ENCODE measurements around the gene LMBR1.
A peak's percentile ranks its signal among the peaks of the same experiment; 100 is the strongest.
"Not testable (repeated sequence)": the region's sequence is repeated elsewhere in the genome, so short reads cannot be mapped to it uniquely, and the experiment has no call there.

LMBR1 gene

GRCh38 chr7:156759579-156760202 lies 133.3 kb downstream of the LMBR1 start:
- no peak for DNase-seq (ENCODE audit: low read depth in 2 of 2)

DNA sequence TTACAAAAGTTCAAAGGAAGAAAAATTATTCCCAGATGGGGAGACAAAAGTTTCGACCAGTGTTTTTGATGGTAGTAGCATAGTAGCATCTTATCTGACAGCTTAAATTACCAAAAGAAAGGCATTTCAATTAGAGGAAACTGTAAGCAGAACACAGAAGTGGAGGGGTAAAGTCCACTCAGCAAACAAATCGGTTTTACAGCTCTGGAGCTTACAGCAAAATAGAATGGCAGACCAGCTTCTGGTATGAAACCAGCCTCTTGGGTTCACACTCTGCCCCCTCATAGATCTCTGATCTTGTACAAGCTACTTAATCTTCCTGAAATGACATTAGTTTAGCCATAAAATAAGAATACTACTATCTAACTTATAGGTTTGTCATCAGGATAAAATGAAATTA lies 133.8 kb downstream of the LMBR1 start:
- DNase-seq (ENCODE audit: low read depth in 2 of 2), result no peak

- DNase-seq (ENCODE audit: low read depth in 2 of 2), result no peak
These were observed 138.8 kb downstream of the LMBR1 start for GRCh38 chr7:156754201-156754600.

- DNase-seq (ENCODE audit: low read depth in 2 of 2), result no peak
These were observed 139.4 kb downstream of the LMBR1 start for GRCh38 chr7:156753630-156754029.

DNA sequence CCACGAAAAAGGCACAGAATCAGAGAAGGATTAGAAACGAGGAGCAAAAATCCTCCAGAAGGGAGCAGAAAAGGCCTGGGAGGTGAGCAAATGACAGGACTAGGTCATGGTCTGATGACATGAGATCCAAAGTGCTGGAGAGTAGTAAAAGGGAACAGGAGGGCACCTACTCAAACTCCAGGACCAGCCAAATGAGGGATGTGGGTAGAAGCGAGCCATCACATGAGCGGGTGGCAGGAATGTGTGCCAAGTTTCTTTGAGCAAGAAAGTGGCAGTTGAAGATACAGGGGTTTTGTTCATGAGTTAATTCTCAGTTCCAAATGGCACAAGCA lies 139.8 kb downstream of the LMBR1 start:
- no peak for DNase-seq (ENCODE audit: low read depth in 2 of 2)

GRCh38 chr7:156752367-156753228 lies 140.4 kb downstream of the LMBR1 start:
- no peak for DNase-seq (ENCODE audit: low read depth in 2 of 2)

DNA sequence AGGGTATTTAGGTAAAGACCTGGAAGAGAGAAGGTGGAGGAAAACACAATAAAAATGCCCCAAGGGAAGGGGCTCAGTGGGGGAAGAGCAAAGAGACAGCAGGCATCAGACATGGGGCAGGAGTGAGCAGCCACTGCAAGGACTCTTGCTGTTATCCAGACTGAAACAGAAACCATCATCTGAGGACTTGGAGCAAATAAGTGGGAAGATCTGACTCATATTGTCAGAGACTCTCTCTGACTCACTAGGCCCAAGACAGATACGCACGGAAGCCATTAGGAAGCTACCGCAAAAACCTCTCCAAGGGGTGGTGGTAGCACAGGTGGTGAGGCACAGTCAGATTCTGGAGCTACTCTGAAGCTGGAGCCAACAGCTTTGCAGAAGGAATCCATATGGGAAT lies 141.7 kb downstream of the LMBR1 start:
- DNase-seq (ENCODE audit: low read depth in 2 of 2), result peak; percentile 40 to 49

DNA sequence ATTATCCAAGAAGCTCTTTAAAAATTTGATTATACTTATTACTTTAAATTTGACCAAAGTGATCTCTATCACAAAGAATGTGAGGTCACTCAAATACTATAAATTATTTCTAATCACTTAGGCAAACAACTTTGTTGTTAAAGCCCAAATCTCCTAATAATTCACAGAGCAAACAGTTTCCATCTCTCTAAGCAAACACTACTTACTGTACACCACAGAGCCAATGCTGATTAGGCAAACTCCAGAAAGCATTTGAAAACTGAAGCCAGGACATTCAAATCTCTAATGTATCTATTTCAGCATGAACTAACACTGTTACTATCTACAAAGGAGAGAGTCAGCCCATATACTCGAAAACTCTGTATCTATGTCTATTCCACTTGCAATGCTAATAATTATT lies 145.3 kb downstream of the LMBR1 start:
- DNase-seq (ENCODE audit: low read depth in 2 of 2), result no peak

DNA sequence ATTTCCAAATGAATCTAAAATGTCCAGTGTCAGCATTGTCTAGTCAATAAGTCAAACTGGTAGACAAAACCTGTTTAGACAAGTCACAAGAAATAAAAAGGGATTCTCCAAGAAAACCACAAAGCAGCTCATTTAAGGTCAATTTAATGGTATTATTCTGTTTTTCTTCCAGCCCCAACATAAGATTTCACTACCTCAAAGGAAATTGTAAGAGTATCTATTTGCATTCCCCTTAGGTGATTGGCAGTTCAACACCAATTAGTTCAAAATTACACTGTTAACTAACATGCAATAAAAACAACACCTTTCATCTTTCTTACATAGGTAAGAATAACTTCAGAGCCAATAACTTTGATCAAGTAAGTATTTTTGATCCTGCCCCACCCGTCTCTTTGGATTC lies 146.1 kb downstream of the LMBR1 start:
- DNase-seq (ENCODE audit: low read depth in 2 of 2), result no peak

DNA sequence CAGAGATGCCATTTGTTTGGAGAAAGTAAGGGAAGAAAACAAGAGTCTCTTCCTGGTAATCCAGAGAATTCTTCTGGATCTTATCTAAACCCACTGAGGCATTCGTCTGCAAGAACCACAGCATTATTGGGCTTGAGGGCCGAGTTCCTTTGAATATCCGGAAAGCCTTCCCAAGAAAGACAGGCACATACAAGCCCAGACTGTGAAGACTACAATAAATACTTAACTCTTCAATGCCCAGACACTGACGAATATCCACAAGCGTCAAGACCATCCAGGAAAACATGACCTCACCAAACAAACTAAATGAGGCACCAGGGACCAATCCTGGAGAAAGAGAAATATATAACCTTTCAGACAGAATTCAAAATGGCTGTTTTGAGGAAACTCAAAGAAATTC lies 153.4 kb downstream of the LMBR1 start:
- DNase-seq (ENCODE audit: low read depth in 2 of 2), result no peak

DNA sequence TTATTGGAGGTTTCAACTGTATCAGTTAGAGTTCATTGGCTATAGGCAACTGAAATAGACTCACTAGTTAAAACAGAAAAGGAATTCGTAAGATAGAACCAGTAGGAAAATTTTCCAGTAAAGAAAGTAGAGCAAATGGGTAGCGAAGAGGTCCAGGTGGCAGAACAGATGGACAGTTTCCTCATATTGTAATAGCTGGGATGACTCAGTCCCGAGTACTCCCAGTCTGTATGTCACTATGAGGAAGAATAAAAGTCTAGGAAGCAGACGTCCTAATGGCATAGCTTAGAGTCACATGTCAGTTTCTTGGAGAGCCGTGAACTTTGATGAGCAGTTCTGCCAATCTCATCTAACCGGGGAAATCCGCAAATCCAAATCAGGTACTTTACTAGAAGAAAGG lies 157.1 kb downstream of the LMBR1 start:
- DNase-seq (ENCODE audit: low read depth in 2 of 2), result no peak

DNA sequence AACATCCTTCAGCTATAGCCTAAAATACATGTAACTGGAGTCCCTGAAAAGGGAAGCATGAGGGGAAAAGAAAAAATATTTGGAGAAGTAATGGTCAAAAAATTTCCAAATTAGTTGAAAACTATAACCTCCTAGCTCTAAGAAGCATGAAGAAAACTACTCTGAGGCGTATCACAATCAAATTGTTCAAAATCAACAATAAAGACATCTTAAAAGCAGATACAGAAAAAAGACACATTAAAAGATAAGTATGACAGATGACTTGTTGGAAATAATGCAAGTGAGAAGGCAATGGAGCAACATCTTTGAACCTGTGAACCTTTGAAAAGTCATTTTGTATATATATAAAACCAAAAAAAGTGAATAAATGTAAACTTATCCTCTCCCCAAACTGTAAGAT lies 159.3 kb downstream of the LMBR1 start:
- no peak for DNase-seq (ENCODE audit: low read depth in 2 of 2)

- DNase-seq (ENCODE audit: low read depth in 2 of 2), result no peak
These were observed 160.8 kb downstream of the LMBR1 start for GRCh38 chr7:156732091-156732625.

DNA sequence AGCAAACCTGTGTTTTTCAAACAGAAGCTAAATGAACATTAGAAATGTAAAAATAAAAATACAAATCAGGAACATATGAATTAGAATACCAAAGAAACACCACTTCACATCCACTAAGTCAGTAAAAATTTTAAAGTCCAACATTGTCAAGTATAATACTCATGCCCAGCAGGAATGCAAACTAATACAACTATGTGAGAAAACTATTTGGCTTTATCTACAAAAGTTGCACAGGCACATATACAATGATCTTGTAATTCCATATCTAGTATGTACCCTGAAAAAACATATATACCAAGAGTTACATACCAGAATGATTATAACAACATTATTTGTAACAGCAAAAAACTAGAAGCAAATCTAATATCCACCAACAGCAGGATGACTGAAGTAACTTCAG lies 161.3 kb downstream of the LMBR1 start:
- no peak for DNase-seq (ENCODE audit: low read depth in 2 of 2)

DNA sequence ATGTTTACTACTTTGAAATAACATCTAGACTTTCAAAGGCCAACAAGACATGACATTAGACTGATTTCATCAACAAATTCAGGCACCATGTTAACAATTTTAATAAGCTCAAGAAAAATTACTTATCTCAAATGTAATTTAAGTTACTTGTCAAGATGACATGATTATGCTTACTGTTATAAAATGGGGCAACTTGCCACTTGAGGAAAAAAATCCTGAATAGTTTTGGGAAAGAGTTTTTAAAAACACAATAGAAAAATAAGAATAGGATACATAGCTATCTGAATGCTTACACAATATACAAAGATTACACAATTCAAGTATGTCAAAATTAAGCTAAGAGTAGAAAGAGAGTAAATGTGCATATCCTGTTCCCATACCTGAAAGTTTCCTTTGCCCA lies 167.0 kb downstream of the LMBR1 start:
- DNase-seq (ENCODE audit: low read depth in 2 of 2), result no peak

GRCh38 chr7:156725073-156725472 lies 167.9 kb downstream of the LMBR1 start:
- no peak for DNase-seq (ENCODE audit: low read depth in 2 of 2)

DNA sequence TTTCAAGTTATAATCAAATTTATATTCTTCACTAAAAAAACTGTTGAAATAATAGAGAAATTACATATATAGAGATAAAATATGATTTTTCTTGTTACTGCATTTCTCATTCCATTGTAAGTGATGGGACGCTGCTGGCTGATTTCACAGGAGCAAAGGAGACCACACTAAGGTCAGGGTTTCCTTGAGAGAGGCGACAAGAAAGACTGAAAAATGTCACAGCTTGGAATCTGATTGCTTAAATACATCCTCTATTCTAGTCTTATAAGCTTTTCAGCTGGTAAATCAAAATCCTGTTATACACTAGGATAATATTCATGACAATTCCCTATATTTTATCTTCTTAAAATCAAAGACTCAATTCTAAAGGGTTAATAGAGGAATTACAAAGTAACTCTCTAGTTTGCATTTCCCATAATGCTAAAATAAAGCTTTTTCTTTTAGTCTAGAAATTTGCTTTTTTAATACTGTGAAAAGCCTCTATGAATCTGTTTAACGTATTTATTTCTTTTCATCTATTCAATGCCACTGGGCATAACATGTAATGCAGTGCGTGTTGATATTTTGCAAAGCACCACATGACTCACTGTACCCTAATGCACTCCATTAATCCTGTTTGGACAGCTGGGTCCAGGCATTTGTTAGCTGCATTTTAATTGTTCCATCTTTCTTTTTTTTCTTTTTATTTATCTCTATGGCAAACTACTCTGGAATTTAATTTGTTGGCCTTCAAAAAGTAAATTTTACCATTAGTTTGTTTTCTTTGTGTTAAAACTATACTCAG lies 170.7 kb downstream of the LMBR1 start:
- DNase-seq (ENCODE audit: low read depth in 2 of 2), result no peak

- DNase-seq (ENCODE audit: low read depth in 2 of 2), result no peak
These were observed 189.1 kb downstream of the LMBR1 start for GRCh38 chr7:156703773-156704482.

DNA sequence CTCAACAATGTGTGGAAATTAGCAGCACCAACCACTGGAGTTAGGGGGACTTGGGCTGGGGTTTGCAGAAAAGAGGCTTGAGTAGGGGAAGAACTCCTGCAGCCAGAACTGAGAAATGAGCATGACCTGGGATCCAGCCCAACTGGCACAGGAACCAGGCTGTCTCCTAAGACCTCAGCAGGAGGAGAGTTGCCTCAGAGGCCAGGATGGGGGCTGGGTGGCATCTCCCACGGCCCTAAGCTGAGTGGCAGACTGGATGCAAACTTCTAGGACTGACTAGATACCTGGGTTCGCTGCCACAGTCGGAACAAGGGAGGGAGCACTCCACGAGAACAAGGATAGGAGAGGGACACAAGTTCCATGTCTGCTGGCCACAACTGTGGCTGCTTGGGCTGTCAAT lies 189.8 kb downstream of the LMBR1 start:
- no peak for DNase-seq (ENCODE audit: low read depth in 2 of 2)

GRCh38 chr7:156702399-156702798 lies 190.6 kb downstream of the LMBR1 start:
- no peak for DNase-seq (ENCODE audit: low read depth in 2 of 2)

- not testable (repeated sequence) for DNase-seq (ENCODE audit: low read depth in 2 of 2)
These were observed 191.2 kb downstream of the LMBR1 start for GRCh38 chr7:156701787-156702186.

GRCh38 chr7:156698512-156698911 lies 194.5 kb downstream of the LMBR1 start:
- DNase-seq (ENCODE audit: low read depth in 2 of 2), result not testable (repeated sequence)
